HG03457 (cell line): ENCODE measurements around the gene TIMMDC1.
"Not testable (repeated sequence)": the region's sequence is repeated elsewhere in the genome, so short reads cannot be mapped to it uniquely, and the experiment has no call there.

ENCODE experiments used
- ATAC-seq: cut with Tn5 transposase; IDR thresholded peaks from one replicate; pipeline ENCODE4 v1.9.1; 2021; ENCODE audit warnings: moderate number of reproducible peaks; ENCODE audit not compliant: unreplicated experiment

The TIMMDC1 gene

GRCh38 chr3:119553823-119554415 lies 55.6 kb downstream of the TIMMDC1 start:
- ATAC-seq, result no peak

- ATAC-seq, result no peak
Observed at GRCh38 chr3:119555309-119555735, 57.0 kb downstream of the TIMMDC1 start.

- ATAC-seq, result no peak
Observed at GRCh38 chr3:119555929-119556328, 57.6 kb downstream of the TIMMDC1 start.

- no peak for ATAC-seq
Observed at GRCh38 chr3:119557192-119557876, 59.0 kb downstream of the TIMMDC1 start.

- no peak for ATAC-seq
Observed at GRCh38 chr3:119557877-119558269, 59.5 kb downstream of the TIMMDC1 start.

- no peak for ATAC-seq
Observed at GRCh38 chr3:119558626-119559317, 60.4 kb downstream of the TIMMDC1 start.

- peak; percentile 38 for ATAC-seq
Observed at GRCh38 chr3:119559441-119559963, 61.2 kb downstream of the TIMMDC1 start, which contains the start of gene CD80. Gene CD80 (minus strand): TSS chr3:119559614. CDS start chr3:119557728, 1,886 bp downstream.

GRCh38 chr3:119560160-119560559 lies 61.8 kb downstream of the TIMMDC1 start:
- no peak for ATAC-seq

GRCh38 chr3:119562307-119562961 lies 64.1 kb downstream of the TIMMDC1 start:
- peak; percentile 81 for ATAC-seq

GRCh38 chr3:119563334-119563733 lies 65.0 kb downstream of the TIMMDC1 start:
- ATAC-seq, result not testable (repeated sequence)

GRCh38 chr3:119569156-119569555 lies 70.8 kb downstream of the TIMMDC1 start:
- ATAC-seq, result no peak

- no peak for ATAC-seq
Observed at GRCh38 chr3:119570229-119570628, 71.9 kb downstream of the TIMMDC1 start.

GRCh38 chr3:119571230-119571629 lies 72.9 kb downstream of the TIMMDC1 start:
- no peak for ATAC-seq

- no peak for ATAC-seq
Observed at GRCh38 chr3:119571688-119572087, 73.3 kb downstream of the TIMMDC1 start.
